ENCODE data around the gene PKM.

- no peak for TF ChIP-seq CTCF (IDR thresholded peaks at IDR 0.05)
- TF ChIP-seq POLR2A (IDR thresholded peaks at IDR 0.05): no peak
Observed at GRCh38 chr15:72233769-72234168, 2.8 kb upstream of the PKM start.

All from Peyer's patch (tissue), 4 donors.